GM18526 (cell line): Measurements from ENCODE around the gene WDR27.

Experiments used
- POLR2A ChIP-seq: IDR thresholded peaks from 3 replicates; pipeline ENCODE4 v1.6.1; 2011; ENCODE audit not compliant: insufficient read length; ENCODE audit errors: extremely low read depth

WDR27 gene

DNA sequence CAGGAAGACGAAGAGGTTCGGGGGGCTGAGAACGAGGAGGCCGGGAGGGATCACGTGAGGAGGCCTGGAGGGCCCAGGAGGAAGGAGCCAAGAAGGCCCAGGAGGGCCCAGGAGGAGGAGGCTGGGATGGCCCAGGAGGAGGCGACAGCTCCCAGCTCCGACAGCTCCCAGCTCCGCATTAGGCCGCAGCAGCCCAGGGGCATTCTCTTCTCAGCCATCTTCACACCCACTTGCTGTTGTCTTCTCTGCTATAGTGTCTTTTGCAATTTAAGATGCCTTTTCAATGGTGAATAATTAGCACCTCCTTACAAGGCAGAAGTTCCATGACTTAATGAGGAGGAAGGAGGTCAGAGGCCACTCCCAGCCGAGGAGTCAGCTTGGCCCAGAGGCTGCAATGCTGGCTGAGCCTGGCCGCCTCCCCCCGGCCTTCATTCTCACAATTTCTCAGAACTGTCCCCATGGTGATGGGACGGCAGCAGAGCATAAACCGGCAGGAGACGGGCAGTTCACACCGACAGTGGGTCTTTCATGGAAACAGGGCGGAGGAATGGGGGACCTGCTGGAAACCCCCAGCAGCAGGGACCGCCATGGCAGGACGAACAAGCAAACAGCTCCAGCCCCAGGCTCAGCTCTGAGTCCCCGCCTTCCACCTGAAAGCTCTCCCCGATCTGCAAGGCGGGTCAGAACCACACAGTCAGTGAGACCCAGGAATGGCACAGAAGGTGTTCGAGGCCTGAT is 45.1 kb downstream of the WDR27 start:
- TF ChIP-seq POLR2A = no peak

DNA sequence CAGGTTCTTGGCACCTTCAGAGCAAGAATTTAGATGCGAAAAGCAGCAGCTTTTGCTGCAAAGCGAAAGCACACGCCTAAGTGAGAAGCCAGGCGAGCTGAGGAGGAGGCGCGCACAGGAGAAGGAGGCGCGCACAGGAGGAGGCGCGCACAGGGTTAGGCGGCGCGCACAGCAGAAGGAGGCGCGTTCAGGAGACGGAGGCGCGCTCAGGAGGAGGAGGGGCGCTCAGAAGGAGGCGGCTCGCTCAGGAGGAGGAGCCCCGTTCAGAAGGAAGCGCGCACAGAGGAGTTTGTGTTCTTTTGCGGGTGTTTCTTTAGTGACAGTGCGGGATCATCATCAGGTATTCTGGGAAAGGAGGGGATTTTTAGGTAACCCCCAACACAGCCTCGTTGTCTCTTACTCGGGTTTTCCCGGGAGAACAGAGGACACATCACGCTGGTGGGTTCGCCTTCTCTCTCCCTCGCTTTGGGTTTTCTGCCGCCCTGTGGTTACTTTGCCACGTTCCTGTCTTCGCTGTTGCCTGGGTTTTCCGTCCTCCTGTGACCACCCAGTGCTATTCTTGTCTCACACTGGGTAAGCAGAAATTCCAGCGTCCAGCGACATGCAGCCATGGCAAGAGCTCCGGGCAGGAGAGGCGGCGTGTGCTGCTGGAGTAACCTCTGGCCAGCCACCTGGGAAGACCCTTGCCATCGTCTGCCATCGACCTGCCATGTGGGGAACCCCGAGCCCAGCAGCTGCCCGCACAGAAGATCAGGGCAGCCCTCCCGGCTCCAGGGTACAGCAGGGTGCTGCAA is 47.0 kb downstream of the WDR27 start:
- TF ChIP-seq POLR2A = no peak

DNA sequence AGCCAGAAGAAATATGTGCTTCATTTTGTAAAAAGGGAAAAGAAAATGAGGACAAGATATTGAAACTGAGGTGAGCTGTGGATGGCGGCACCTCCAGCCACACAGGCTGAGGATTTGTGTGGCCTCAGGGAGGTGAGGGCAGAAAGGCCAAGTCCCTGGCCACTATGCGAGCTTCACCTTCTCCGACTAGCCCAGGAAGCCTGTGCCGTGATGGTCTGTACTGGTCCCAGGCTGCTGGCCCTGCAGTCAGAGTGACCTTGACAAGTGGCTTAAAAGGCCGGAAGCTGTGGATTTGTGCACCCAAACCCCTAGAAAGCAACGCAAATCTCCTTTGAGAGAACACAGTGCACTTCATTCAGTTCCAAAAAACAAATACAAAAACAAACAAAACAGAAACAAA is 48.1 kb downstream of the WDR27 start:
- TF ChIP-seq POLR2A = no peak

DNA sequence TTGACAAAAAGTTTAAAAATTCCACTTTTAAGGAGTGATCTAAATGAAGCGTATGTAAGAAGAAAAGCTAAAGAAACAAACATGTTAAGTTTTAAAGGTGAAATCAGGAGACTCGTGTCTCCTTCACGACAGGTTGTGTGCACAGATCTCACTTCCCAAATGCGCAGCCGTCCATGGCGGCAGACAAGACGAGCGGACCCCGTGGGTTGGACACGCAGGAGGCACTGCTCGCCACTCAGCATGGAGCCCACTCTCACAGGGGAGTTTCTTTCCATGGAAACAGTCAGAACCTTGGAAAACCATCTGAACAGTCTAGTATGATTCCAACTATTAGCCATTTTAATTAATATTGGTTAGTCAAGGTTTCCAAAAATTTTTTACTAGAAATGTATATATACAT is 48.9 kb downstream of the WDR27 start:
- no peak for TF ChIP-seq POLR2A

DNA sequence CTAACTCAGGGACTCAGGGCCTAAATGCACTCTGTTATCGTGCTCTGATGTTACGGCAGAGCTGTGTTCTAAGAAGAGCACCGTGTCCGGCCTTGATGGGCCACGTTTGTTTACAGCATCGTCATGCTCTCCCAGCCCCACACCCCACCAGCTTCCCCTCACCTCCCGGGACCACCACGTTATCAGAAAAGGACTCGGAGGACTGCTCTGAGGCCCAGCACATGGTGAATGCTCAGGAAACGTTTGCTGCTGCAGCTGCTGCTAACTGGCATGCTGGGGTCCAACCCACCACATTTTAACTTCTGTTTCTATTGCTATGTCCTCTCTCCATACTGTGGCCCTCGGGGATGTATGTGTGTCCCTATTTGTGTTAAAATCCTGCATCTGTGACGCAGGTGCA is 50.3 kb downstream of the WDR27 start:
- no peak for TF ChIP-seq POLR2A

DNA sequence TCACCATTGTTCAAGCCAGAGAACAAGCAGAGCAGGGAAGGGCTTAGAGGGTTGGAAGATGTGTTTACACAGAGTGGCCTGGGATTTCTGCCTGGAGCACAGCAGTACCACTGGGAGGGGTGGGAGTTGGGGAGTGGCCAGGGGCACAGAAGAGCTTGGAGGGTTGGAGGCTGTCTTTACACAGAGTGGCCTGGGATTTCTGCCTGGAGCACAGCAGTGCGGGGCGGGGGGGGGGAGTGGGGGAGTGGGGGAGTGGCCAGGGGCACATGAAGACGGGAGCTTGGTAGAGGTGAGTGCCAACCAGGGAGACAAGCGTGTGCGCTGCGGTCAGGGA is 50.9 kb downstream of the WDR27 start:
- TF ChIP-seq POLR2A = no peak

GRCh38 chr6:169650241-169650958 is 51.4 kb downstream of the WDR27 start:
- no peak for TF ChIP-seq POLR2A

- TF ChIP-seq POLR2A = no peak
Observed at GRCh38 chr6:169648617-169649016, 53.2 kb downstream of the WDR27 start.

DNA sequence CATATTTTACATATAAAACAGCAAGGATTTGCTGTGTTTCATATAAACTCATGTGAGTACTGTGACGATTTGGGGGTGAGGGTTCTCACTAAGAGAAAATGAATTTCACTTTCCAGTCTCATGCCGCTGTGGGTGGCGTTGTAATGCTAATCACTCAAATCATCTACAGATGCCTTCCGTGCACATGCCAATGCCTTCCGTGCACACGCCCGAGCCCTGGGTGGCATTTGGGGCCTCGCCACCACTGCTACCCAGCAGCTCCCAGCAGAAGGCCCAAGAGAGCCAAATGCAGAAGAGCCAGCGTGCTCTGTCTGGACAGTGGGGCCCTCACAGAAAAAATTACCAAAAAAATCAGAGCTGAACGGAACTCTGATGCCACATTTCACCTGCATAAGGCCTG is 53.7 kb downstream of the WDR27 start:
- no peak for TF ChIP-seq POLR2A

DNA sequence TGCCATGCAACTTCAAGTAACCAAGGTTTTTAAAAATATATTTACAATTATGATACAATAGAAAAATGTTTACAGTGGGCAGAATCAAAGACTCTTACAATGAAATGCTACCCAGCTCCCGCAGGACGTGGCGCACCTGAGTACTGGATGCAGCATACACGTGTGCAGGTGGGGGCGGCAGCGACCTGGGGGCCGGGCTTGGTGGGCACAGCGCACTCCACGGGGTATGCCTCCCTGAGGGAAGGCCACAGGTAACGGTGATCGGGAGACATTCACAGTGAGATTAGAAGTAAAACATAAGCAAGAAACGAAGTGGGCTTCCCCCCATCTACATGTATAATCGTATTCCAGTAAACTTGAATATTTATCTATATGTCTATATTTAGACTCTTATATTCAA is 54.2 kb downstream of the WDR27 start:
- TF ChIP-seq POLR2A = no peak

DNA sequence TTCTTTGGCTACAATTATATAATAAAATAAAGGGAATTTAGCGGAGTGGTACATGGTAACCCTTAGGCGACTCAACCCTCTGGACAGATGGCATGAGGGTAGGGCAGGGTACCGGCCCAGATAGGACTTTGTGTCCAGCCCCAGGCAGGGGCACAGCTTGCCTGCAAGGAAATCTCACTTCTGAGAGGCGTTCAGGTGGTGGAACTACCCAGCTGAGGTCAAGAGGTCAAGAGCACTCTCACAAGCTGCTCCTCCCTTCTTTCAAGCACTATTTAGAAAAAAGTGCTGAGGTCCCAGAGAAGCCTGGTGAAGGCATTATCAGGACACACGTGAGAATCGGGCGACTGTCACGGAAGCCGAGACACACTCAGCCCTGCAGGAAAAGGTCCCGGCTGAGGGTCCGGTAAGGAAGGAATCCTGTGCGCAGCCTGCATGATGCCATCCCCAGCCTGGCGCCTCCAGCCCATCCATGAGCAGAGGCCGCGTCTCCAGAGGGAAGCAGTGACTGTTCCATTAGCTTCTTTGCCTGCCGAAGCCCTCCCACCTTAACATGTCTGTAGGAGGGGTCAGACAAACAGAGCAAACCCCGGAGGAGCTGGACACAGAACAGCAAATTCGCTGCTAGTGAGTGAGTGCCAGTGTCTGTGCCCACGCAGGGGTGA is 54.8 kb downstream of the WDR27 start:
- no peak for TF ChIP-seq POLR2A

- TF ChIP-seq POLR2A = no peak
Observed at GRCh38 chr6:169643521-169643920, 58.3 kb downstream of the WDR27 start.

DNA sequence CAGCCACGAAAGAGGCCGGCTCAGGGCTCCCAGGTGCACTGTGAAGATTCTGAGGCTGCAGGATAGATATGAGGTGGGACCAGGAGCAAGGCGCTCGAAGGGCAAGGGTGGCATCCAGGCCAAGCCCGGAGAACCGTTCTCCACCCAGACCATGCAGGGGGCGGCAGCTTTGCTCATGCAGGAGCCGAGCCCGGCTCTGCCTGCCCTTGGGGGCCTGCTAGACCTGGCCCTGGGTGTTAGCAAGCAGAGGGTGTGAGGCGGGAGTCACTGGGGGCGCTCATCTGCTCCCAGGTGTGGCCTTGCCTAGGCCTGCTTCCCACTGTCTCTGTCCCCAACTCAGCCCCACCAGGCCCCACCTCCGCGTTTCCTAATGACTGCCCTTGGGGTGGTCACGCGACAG is 59.4 kb downstream of the WDR27 start:
- no peak for TF ChIP-seq POLR2A

DNA sequence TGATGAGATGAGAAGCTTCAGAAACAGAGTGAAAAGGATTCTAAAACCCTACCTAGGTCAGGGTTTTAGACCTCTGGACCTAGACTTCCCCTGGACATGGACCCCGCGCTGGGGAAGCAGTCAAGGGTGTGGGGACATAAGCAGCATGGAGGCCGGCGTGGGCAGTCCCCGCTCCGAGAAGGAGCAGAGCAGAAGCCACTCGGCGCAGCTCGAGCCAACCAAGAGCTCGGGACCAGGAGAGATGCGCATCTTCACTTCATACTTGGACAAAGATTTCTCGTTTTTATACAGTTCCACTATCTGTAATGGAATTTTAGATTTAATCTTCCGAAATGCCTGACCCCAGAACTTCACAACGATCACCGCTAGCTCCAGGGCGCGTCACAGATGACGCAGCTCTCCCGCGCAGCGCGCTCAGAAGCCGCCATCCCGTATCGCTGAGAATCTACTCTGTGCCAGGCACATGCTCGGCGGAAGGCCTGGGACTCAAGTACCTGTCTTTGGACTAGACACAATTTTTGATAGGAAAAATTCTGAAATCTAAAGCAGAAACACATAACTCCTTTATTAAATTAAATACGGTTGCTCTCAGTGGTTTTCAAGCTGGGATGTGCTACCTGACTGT is 60.3 kb downstream of the WDR27 start:
- TF ChIP-seq POLR2A = no peak

GRCh38 chr6:169640983-169641382 is 60.8 kb downstream of the WDR27 start:
- TF ChIP-seq POLR2A = no peak
